Uterus (tissue), 4 donors: Measurements from ENCODE around the gene TTBK2. TPM values are rescaled to one million over a fixed set of nuclear protein-coding genes. Genes with fewer than 3 reads are reported as not detected.

ENCODE experiments used
- DNase-seq, 2 donors: peaks; one replicate each; pipeline ENCODE4 v3.0.0-alpha.2; 2019 to 2020
- H3K27ac ChIP-seq, 2 donors: fragments of 200-600 bp; sonication (generic); 1 replicate in 1 of 2; 2 replicates in 1 of 2; pipeline ENCODE4 v1.5.1; 2016 to 2018
- H3K27me3 ChIP-seq, 2 donors: fragments of 200-600 bp; sonication (generic); one replicate each; pipeline ENCODE4 v1.5.1; 2018 to 2019; ENCODE audit warnings: control low read depth in 1 of 2
- H3K36me3 ChIP-seq, 2 donors: fragments of 200-600 bp; sonication (generic); one replicate each; pipeline ENCODE4 v1.5.1; 2019; ENCODE audit warnings: control low read depth in 1 of 2
- H3K4me1 ChIP-seq, 2 donors: fragments of 200-600 bp; sonication (generic); one replicate each; pipeline ENCODE4 v1.5.1; 2018 to 2019; ENCODE audit warnings: control low read depth in 1 of 2
- H3K4me3 ChIP-seq, 2 donors: fragments of 200-600 bp; sonication (generic); 1 replicate in 1 of 2; 2 replicates in 1 of 2; pipeline ENCODE4 v1.5.1; 2018 to 2019; ENCODE audit warnings: mild to moderate bottlenecking in 1 of 2
- H3K9me3 ChIP-seq, 2 donors: fragments of 200-600 bp; sonication (generic); one replicate each; pipeline ENCODE4 v1.5.1; 2019; ENCODE audit warnings: control low read depth in 1 of 2
- CTCF ChIP-seq, 4 experiments: fragments of 200-600 bp in 2 of 4; fragments of 450-650 bp in 2 of 4; sonication (generic) in 2 of 4; IDR thresholded peaks; one replicate each; pipeline ENCODE4 v1.5.1; 2016 to 2019; ENCODE audit warnings: antibody characterized with exemption in 4 of 4, mild to moderate bottlenecking in 2 of 4, moderate library complexity in 1 of 4
- POLR2A ChIP-seq, 2 donors: fragments of 450-650 bp; IDR thresholded peaks; one replicate each; pipeline ENCODE4 v1.6.1; 2016; ENCODE audit warnings: antibody characterized with exemption in 2 of 2, mild to moderate bottlenecking in 1 of 2, moderate library complexity in 1 of 2
- intact Hi-C: fragments of 100-400 bp; cut with DNase I; formaldehyde crosslinking; loops from one replicate; pipeline ENCODE4 v1.15.1; 2023; ENCODE audit warnings: low total_unique reads
- total RNA-seq, 4 donors: library from RNA; depleted of rRNA in 3 of 4; stranded (reverse); fragments of >200 nt in 3 of 4; gene quantifications; one replicate each; pipeline versions ENCODE4 v1.1.0 to v1.2.4, GENCODE V29; 2014 to 2023
- donor health status: DM: yes; HTN: yes; CAD: no.

TTBK2 gene
- total RNA-seq, 4 donors from 2014 or later: 5.9 to 32.3 (median 20.6) TPM

GRCh38 chr15:42940527-42940926 is 19.9 kb upstream of the TTBK2 start:
- no peaks in the 10 kb centered on the region for H3K4me1 ChIP-seq
- intact Hi-C loops: no loop called here
- no peak overlapping the region for H3K4me3 ChIP-seq
- H3K9me3 ChIP-seq: no peaks in the 10 kb centered on the region
- H3K27ac ChIP-seq: no peak overlapping the region
- H3K27me3 ChIP-seq: no peaks in the 10 kb centered on the region
- H3K36me3 ChIP-seq: no peaks in the 10 kb centered on the region
- no peak for TF ChIP-seq CTCF (IDR thresholded peaks at IDR 0.05)
- TF ChIP-seq POLR2A (IDR thresholded peaks at IDR 0.05): no peak
- DNase-seq: no peak

- Histone ChIP-seq H3K4me3 (no peak overlapping the region), H3K27ac (no peak overlapping the region), H3K27me3 (no peaks in the 10 kb centered on the region), H3K9me3 (no peaks in the 10 kb centered on the region), H3K36me3 (no peaks in the 10 kb centered on the region), H3K4me1 (no peaks in the 10 kb centered on the region)
- no peak for TF ChIP-seq CTCF (IDR thresholded peaks at IDR 0.05)
- TF ChIP-seq POLR2A (IDR thresholded peaks at IDR 0.05): no peak
- intact Hi-C loops: no loop called here
- DNase-seq: no peak
These were observed 19.3 kb upstream of the TTBK2 start for GRCh38 chr15:42939841-42940240.

GRCh38 chr15:42937143-42937542 is 16.6 kb upstream of the TTBK2 start:
- Histone ChIP-seq H3K27ac (no peak overlapping the region), H3K9me3 (no peaks in the 10 kb centered on the region), H3K36me3 (no peaks in the 10 kb centered on the region), H3K27me3 (no peaks in the 10 kb centered on the region), H3K4me1 (no peaks in the 10 kb centered on the region), H3K4me3 (no peak overlapping the region)
- TF ChIP-seq CTCF (IDR thresholded peaks at IDR 0.05): no peak
- no peak for TF ChIP-seq POLR2A (IDR thresholded peaks at IDR 0.05)
- no peak for DNase-seq
- intact Hi-C loops: no loop called here

- TF ChIP-seq CTCF (IDR thresholded peaks at IDR 0.05): no peak
- TF ChIP-seq POLR2A (IDR thresholded peaks at IDR 0.05): no peak
- H3K27ac ChIP-seq: no peak overlapping the region
- DNase-seq: no peak
- no peaks in the 10 kb centered on the region for H3K9me3 ChIP-seq
- intact Hi-C loops: no loop called here
- no peaks in the 10 kb centered on the region for H3K4me1 ChIP-seq
- no peak overlapping the region for H3K4me3 ChIP-seq
- H3K27me3 ChIP-seq: no peaks in the 10 kb centered on the region
- H3K36me3 ChIP-seq: no peaks in the 10 kb centered on the region
These were observed 13.5 kb upstream of the TTBK2 start for GRCh38 chr15:42933886-42934667.

GRCh38 chr15:42932833-42933515 is 12.4 kb upstream of the TTBK2 start:
- Histone ChIP-seq H3K27me3 (no peaks in the 10 kb centered on the region), H3K27ac (no peak overlapping the region), H3K36me3 (no peaks in the 10 kb centered on the region), H3K4me3 (no peak overlapping the region), H3K9me3 (no peaks in the 10 kb centered on the region), H3K4me1 (no peaks in the 10 kb centered on the region)
- intact Hi-C loops: no loop called here
- no peak for DNase-seq
- no peak for TF ChIP-seq CTCF (IDR thresholded peaks at IDR 0.05)
- no peak for TF ChIP-seq POLR2A (IDR thresholded peaks at IDR 0.05)
